ENCODE data around the gene CLEC16A. TPM values are rescaled to one million over a fixed set of nuclear protein-coding genes. Genes with fewer than 3 reads are reported as not detected.

Gene CLEC16A
- total and polyA plus RNA-seq, 9 of the 15 experiments (the other 6 are each of a cell fraction or from before 2014, with no cell fraction given), result 1.00 to 22.3 (median 10.0) TPM

GRCh38 chr16:10978124-10978523 lies 33.8 kb downstream of the CLEC16A start:
- CTCF ChIA-PET (ENCODE audit: low intra/inter-chr PET ratio), result no interaction called here
- no peaks in the 10 kb centered on the region for H3K79me2 ChIP-seq (ENCODE audit: control insufficient read depth, insufficient read depth, low read length)

More at GRCh38 chr16:10978124-10978523, 33.8 kb downstream of the CLEC16A start:
- DNase-seq (ENCODE audit: extremely low read depth in 1 of 4, low spot score in 3 of 4) (no peak), FAIRE-seq (no peak), ATAC-seq (no peak)
- H3K27ac ChIP-seq (ENCODE audit: extremely low read depth, low read depth, low read length), result no peak overlapping the region
- H3K4me3 ChIP-seq, result no peak overlapping the region
- H3K27me3 ChIP-seq (ENCODE audit: control insufficient read depth in 2 of 2, insufficient read depth in 2 of 2, low read length in 2 of 2), result no peaks in the 10 kb centered on the region
- no peaks in the 10 kb centered on the region for H4K20me1 ChIP-seq (replicated peaks; ENCODE audit: control insufficient read depth, insufficient read depth, low read length)
- H3K9ac ChIP-seq (ENCODE audit: insufficient read depth in 1 of 2, low read depth in 2 of 2, low read length in 2 of 2), result no peak overlapping the region
- peaks cover 1 to 5% of the 10 kb centered on the region in 2 experiments for H3K4me1 ChIP-seq (replicated peaks in 1 of 2; ENCODE audit: control insufficient read depth in 2 of 2, insufficient read depth in 2 of 2, low read length in 2 of 2)
- H3K36me3 ChIP-seq (ENCODE audit: control insufficient read depth, insufficient read depth, low read length), result peaks cover 67% of the 10 kb centered on the region
- intact Hi-C loops (cut with micrococcal nuclease), result no loop called here
- 92% methylated on average over 5 of the region's 6 CpGs for WGBS (ENCODE audit: insufficient coverage, low coverage, missing lambda C conversion rate)
- no peaks in the 10 kb centered on the region for H3K9me3 ChIP-seq (replicated peaks; ENCODE audit: control insufficient read depth, insufficient read depth, low read depth, low read length)
- no TSS peak for BruUV-seq (replicated peaks)
- POLR2A ChIA-PET, result interaction anchor here (0.7 kb wide), 1 partner anchor 278 kb away, joined by 3 read pairs; the partner anchor contains the start of gene SOCS1
- TF ChIP-seq NR2F6 (CRISPR knock-in tag; IDR thresholded peaks at IDR 0.05) (no peak), SFPQ (IDR thresholded peaks at IDR 0.05; ENCODE audit: low read depth, low read length) (no peak), EP300 (IDR thresholded peaks at IDR 0.05; ENCODE audit: low read length) (no peak), RREB1 (CRISPR knock-in tag; IDR thresholded peaks at IDR 0.05) (no peak), ZNF197 (CRISPR knock-in tag; IDR thresholded peaks at IDR 0.05; ENCODE audit: low read depth) (no peak), ZNF778 (CRISPR knock-in tag; IDR thresholded peaks at IDR 0.05) (no peak), C11orf30 (IDR thresholded peaks at IDR 0.05; ENCODE audit: low read depth) (no peak), ZNF695 (CRISPR knock-in tag; IDR thresholded peaks at IDR 0.05) (no peak), ARID1B (IDR thresholded peaks at IDR 0.05) (no peak), ZNF24 (IDR thresholded peaks at IDR 0.05) (no peak), MAFF (IDR thresholded peaks at IDR 0.05; ENCODE audit: low read length) (no peak), MBD2 (IDR thresholded peaks at IDR 0.05; ENCODE audit: borderline replicate concordance, low read depth) (no peak), LEF1 (IDR thresholded peaks at IDR 0.05) (no peak), PCBP2 (IDR thresholded peaks at IDR 0.05; ENCODE audit: low read depth, low read length, poor library complexity, severe bottlenecking) (no peak), BHLHE40 (IDR thresholded peaks at IDR 0.05; ENCODE audit: low read length) (no peak), SMAD3 (CRISPR knock-in tag; conservative IDR thresholded peaks at IDR 0.05) (no peak), FOXK2 (conservative IDR thresholded peaks at IDR 0.05 in 1 of 2, IDR thresholded peaks at IDR 0.05 in 1 of 2; ENCODE audit: low read depth in 2 of 2) (no peak), SMARCB1 (IDR thresholded peaks at IDR 0.05; ENCODE audit: insufficient read length, low read depth) (no peak)
- no peak overlapping the region for H3K4me2 ChIP-seq (ENCODE audit: insufficient read depth, low read length)
- in situ Hi-C loops (cut with MboI), result no loop called here
- no peak overlapping the region for H2AFZ ChIP-seq (ENCODE audit: low read depth, low read length)
- peaks cover 3% of the 10 kb centered on the region for H3K9me1 ChIP-seq (ENCODE audit: control insufficient read depth, insufficient read depth, low read length)

Measured in K562 (cell line).